AG04450 (cell line): Measurements from ENCODE around the gene PKD2L2. TPM values are rescaled to one million over a fixed set of nuclear protein-coding genes. Genes with fewer than 3 reads are reported as not detected.
"Not testable (repeated sequence)": the region's sequence is repeated elsewhere in the genome, so short reads cannot be mapped to it uniquely, and the experiment has no call there.

Experiments used
- CTCF ChIA-PET: fragments of 300-600, 350-600 bp; formaldehyde crosslinking; extraction: SDS; loops from one replicate; lab custom pipeline; 2022; ENCODE audit warnings: antibody characterized with exemption, inconsistent platforms; lab: Charles Lee
- POLR2A ChIA-PET: fragments of 350-600 bp; formaldehyde crosslinking; extraction: SDS; loops from one replicate; lab custom pipeline; 2021; ENCODE audit warnings: antibody characterized with exemption, inconsistent platforms; lab: Yijun Ruan, JAX
- DNase-seq: peaks from one replicate; pipeline ENCODE4 v3.0.0-alpha.2; 2011; ENCODE audit warnings: low read depth, low spot score
- H3K27ac ChIP-seq: one replicate; pipeline ENCODE4 v1.5.1; 2012; ENCODE audit warnings: low read depth, low read length, control low read depth
- H3K27me3 ChIP-seq: one replicate; pipeline ENCODE4 v1.6.0; 2012; ENCODE audit warnings: low read length; ENCODE audit not compliant: control insufficient read depth, insufficient read depth
- H3K4me3 ChIP-seq: 2 replicates; pipeline ENCODE4 v1.5.1; 2011; ENCODE audit warnings: mild to moderate bottlenecking, low read depth, low read length, control low read depth
- H3K9me3 ChIP-seq: 2 replicates; pipeline ENCODE4 v1.5.1; 2012; ENCODE audit warnings: low read length; ENCODE audit not compliant: control insufficient read depth, insufficient read depth
- CTCF ChIP-seq: IDR thresholded peaks from 2 replicates; pipeline ENCODE4 v1.5.1; 2011; ENCODE audit warnings: low read depth, low read length, control low read depth, inconsistent platforms
- polyA plus RNA-seq: library from polyadenylated mRNA; depleted of rRNA; stranded (reverse); fragments of >200 nt; gene quantifications from 2 replicates; pipeline ENCODE4 v1.2.3, GENCODE V29; 2011

The PKD2L2 gene
- polyA plus RNA-seq, 1 experiment: 0.09 TPM

- no peak overlapping the region for H3K27ac ChIP-seq
Observed at GRCh38 chr5:137935190-137935589, 45.9 kb downstream of the PKD2L2 start.

GRCh38 chr5:137935694-137936093, 46.4 kb downstream of the PKD2L2 start:
- ChIA-PET POLR2A (interaction anchor here (0.6 kb wide), 1 partner anchor 1306 kb away, joined by 3 read pairs; no protein-coding TSS in a partner anchor), CTCF (interaction anchor here (0.9 to 1.2 kb wide), 3 partner anchors 155 to 157 kb away, joined by 3 to 7 read pairs (median 3); no protein-coding TSS in a partner anchor)
- H3K4me3 ChIP-seq: no peak overlapping the region
- no peak overlapping the region for H3K27ac ChIP-seq
- no peaks in the 10 kb centered on the region for H3K27me3 ChIP-seq
- no peak for TF ChIP-seq CTCF
- no peaks in the 10 kb centered on the region for H3K9me3 ChIP-seq
- no peak for DNase-seq

More at GRCh38 chr5:137935190-137935589, 45.9 kb downstream of the PKD2L2 start:
- H3K9me3 ChIP-seq: no peaks in the 10 kb centered on the region
- H3K27me3 ChIP-seq: no peaks in the 10 kb centered on the region
- H3K4me3 ChIP-seq: no peak overlapping the region
- no peak for TF ChIP-seq CTCF
- DNase-seq: no peak
- ChIA-PET POLR2A (no interaction called here), CTCF (interaction anchor here (0.9 to 1.2 kb wide), 3 partner anchors 155 to 157 kb away, joined by 3 to 7 read pairs (median 3); no protein-coding TSS in a partner anchor)

DNA sequence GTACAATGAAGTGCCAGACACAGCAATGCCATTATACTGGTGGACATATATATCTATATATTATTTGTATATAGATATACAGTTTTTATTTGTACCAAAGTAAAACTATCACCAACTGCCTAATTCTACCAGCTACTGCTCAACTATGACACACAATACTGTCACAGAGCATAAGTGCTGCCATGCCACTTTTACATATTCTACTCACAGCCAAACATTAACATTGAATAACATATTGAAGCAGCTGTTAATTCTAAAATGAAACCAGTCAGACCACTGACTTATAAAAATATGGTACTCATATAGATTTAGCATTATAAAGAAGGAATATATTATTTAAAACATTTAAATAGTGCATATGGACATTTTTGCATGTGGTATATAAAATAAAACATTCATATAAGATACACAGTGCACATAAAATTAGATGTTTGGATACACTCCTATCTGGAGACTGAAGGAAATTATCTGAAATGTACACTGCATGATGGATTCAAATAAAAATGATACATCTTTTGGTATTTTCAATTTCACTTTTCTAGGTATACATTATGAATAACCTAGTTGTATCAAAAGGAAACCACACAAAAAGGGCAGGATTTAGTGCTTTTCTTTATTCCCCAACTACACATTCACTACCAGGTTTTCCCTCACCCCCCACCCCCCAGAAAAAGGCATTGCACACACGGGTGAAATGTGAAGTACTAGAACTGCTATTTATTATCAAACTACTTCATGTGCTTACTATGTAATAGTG, 48.9 kb downstream of the PKD2L2 start:
- DNase-seq: no peak
- POLR2A ChIA-PET: no interaction called here
- no peaks in the 10 kb centered on the region for H3K27me3 ChIP-seq
- H3K9me3 ChIP-seq: no peaks in the 10 kb centered on the region
- CTCF ChIA-PET: no interaction called here
- no peak overlapping the region for H3K27ac ChIP-seq
- no peak overlapping the region for H3K4me3 ChIP-seq
- no peak for TF ChIP-seq CTCF

DNA sequence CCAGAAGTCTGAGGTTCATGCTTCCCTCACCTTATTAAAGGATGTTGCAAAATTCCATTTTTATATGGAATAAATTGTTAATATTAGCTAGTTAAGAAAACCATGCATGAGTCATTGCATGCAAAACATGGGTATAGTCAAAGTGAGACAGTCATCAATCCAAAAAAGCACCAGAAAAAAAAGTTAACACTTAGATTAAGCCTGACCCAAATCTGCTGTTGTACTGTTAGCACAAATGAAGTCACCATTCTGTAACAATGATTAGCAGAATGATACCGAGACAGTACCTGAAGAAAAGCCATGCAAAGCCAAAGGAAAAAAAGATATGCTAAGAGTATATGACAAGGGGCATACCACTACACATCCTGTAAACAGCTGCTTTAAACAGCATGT, 49.5 kb downstream of the PKD2L2 start:
- no peak for DNase-seq
- CTCF ChIA-PET: no interaction called here
- Histone ChIP-seq H3K27me3 (no peaks in the 10 kb centered on the region), H3K4me3 (no peak overlapping the region), H3K9me3 (no peaks in the 10 kb centered on the region), H3K27ac (no peak overlapping the region)
- no peak for TF ChIP-seq CTCF
- POLR2A ChIA-PET: no interaction called here

GRCh38 chr5:137939331-137939730, 50.1 kb downstream of the PKD2L2 start:
- ChIA-PET CTCF (no interaction called here), POLR2A (no interaction called here)
- TF ChIP-seq CTCF: no peak
- H3K27ac ChIP-seq: no peak overlapping the region
- no peak overlapping the region for H3K4me3 ChIP-seq
- no peaks in the 10 kb centered on the region for H3K27me3 ChIP-seq
- no peaks in the 10 kb centered on the region for H3K9me3 ChIP-seq
- no peak for DNase-seq

DNA sequence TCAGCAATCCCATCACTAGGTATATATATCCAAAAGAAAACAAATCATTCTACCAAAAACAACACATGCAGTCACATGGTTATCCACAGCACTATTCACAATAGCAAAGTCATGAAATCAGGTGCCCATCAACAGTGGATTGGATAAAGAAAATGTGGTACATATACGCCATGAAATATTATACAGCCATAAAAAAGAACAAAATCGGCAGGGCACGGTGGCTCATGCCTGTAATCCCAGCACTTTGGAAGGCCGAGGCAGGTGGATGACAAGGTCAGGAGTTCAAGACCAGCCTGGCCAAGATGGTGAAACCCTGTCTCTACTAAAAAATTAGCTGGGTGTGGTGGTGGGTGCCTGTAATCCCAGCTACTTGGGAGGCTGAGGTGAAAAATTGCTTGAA, 55.0 kb downstream of the PKD2L2 start:
- H3K9me3 ChIP-seq, H3K27ac ChIP-seq, H3K4me3 ChIP-seq, DNase-seq, H3K27me3 ChIP-seq, POLR2A ChIA-PET: not testable (repeated sequence)
- CTCF ChIA-PET: interaction anchor here (0.6 to 0.7 kb wide), 3 partner anchors 28 to 165 kb away, joined by 4 to 5 read pairs (median 4); no protein-coding TSS in a partner anchor
